Amniotic epithelial cell (primary cell): ENCODE data around the gene TNFRSF18.

Source experiments
- DNase-seq: peaks from one replicate; pipeline ENCODE4 v3.0.0-alpha.2; 2010; ENCODE audit warnings: low read depth

The TNFRSF18 gene

GRCh38 chr1:1240348-1240732 is 33.9 kb upstream of the TNFRSF18 start:
- no peak for DNase-seq

GRCh38 chr1:1239614-1240347 is 33.4 kb upstream of the TNFRSF18 start:
- no peak for DNase-seq

GRCh38 chr1:1239227-1239613 is 32.8 kb upstream of the TNFRSF18 start:
- DNase-seq = no peak

GRCh38 chr1:1238702-1239178 is 32.3 kb upstream of the TNFRSF18 start:
- no peak for DNase-seq

GRCh38 chr1:1237874-1238701 is 31.7 kb upstream of the TNFRSF18 start:
- no peak for DNase-seq

- no peak for DNase-seq
Measured at GRCh38 chr1:1236945-1237873, 30.8 kb upstream of the TNFRSF18 start.

- no peak for DNase-seq
Measured at GRCh38 chr1:1236176-1236763, 29.9 kb upstream of the TNFRSF18 start.

- DNase-seq = no peak
Measured at GRCh38 chr1:1235016-1235744, 28.8 kb upstream of the TNFRSF18 start.

GRCh38 chr1:1234180-1234808 is 27.9 kb upstream of the TNFRSF18 start:
- DNase-seq = no peak

- no peak for DNase-seq
Measured at GRCh38 chr1:1233567-1233892, 27.1 kb upstream of the TNFRSF18 start.

- no peak for DNase-seq
Measured at GRCh38 chr1:1232796-1233566, 26.6 kb upstream of the TNFRSF18 start.

GRCh38 chr1:1232208-1232795 is 25.9 kb upstream of the TNFRSF18 start, which contains the start of gene B3GALT6:
TSS of gene B3GALT6 (plus strand) at chr1:1232237. CDS start at chr1:1232279, 42 bp downstream.
- DNase-seq = no peak

- DNase-seq = peak; percentile 94
Measured at GRCh38 chr1:1231400-1232207, 25.2 kb upstream of the TNFRSF18 start, which contains the start of gene SDF4. TSS of gene SDF4 (minus strand) at chr1:1232001. CDS start at chr1:1228772, 3,229 bp downstream.

- peak; percentile 66 for DNase-seq
Measured at GRCh38 chr1:1230656-1231399, 24.4 kb upstream of the TNFRSF18 start.

- no peak for DNase-seq
Measured at GRCh38 chr1:1229770-1230169, 23.4 kb upstream of the TNFRSF18 start.

- DNase-seq = no peak
Measured at GRCh38 chr1:1228596-1229321, 22.4 kb upstream of the TNFRSF18 start.

GRCh38 chr1:1228187-1228586 is 21.8 kb upstream of the TNFRSF18 start:
- DNase-seq = no peak
